NB4 (cell line): ENCODE data around the gene TRABD2B.

Experiments
- CTCF ChIP-seq: IDR thresholded peaks from one replicate; pipeline ENCODE4 v1.5.1; 2012; ENCODE audit warnings: low read depth, low read length
- MYC ChIP-seq: IDR thresholded peaks from 2 replicates; pipeline ENCODE4 v1.6.1; 2011; ENCODE audit warnings: low read depth, low read length
- POLR2A ChIP-seq: IDR thresholded peaks from 2 replicates; pipeline ENCODE4 v1.6.1; 2011; ENCODE audit warnings: mild to moderate bottlenecking; ENCODE audit not compliant: insufficient read length; ENCODE audit errors: extremely low read depth
- TF ChIP-seq, protein P1 (sequence below): IDR thresholded peaks from 2 replicates; pipeline ENCODE4 v1.6.1; 2011; ENCODE audit warnings: low read depth, low read length

GRCh38 chr1:47732489-47732888, 264.7 kb downstream of the TRABD2B start:
- TF ChIP-seq, protein P1, sequence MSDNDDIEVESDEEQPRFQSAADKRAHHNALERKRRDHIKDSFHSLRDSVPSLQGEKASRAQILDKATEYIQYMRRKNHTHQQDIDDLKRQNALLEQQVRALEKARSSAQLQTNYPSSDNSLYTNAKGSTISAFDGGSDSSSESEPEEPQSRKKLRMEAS = no peak
- TF ChIP-seq CTCF (no peak), POLR2A (no peak), MYC (no peak)
